HepG2 (cell line): ENCODE measurements around the gene DUS1L. TPM values are rescaled to one million over a fixed set of nuclear protein-coding genes. Genes with fewer than 3 reads are reported as not detected.

Source experiments
- BCLAF1 ChIP-seq: fragments of 450-650 bp; IDR thresholded peaks from 2 replicates; pipeline ENCODE4 v1.6.1; 2017; ENCODE audit warnings: mild to moderate bottlenecking
- HDAC2 ChIP-seq: sonication (generic); formaldehyde crosslinking; IDR thresholded peaks from 2 replicates; pipeline ENCODE4 v1.4.0; 2020; ENCODE audit warnings: missing genetic modification reagents
- LCORL ChIP-seq, 2 experiments: fragments of 450-650 bp in 1 of 2; sonication (generic) in 1 of 2; formaldehyde crosslinking in 1 of 2; IDR thresholded peaks; 2 replicates each; pipeline versions ENCODE4 v1.5.0 to v1.6.1; 2017 to 2020; ENCODE audit warnings: antibody characterized with exemption in 1 of 2, missing genetic modification reagents in 1 of 2
- NAIF1 ChIP-seq: sonication (generic); formaldehyde crosslinking; IDR thresholded peaks from 2 replicates; pipeline ENCODE4 v1.5.0; 2020; ENCODE audit warnings: mild to moderate bottlenecking, missing genetic modification reagents, borderline replicate concordance
- PHF21A ChIP-seq: sonication (generic); formaldehyde crosslinking; IDR thresholded peaks from 2 replicates; pipeline ENCODE4 v1.5.0; 2020; ENCODE audit warnings: mild to moderate bottlenecking, missing genetic modification reagents
- POLR2AphosphoS5 ChIP-seq: IDR thresholded peaks from 2 replicates; pipeline ENCODE4 v1.6.1; 2012; ENCODE audit warnings: low read depth, low read length
- PTBP1 ChIP-seq: fragments of 200-400 bp; formaldehyde crosslinking; IDR thresholded peaks from 2 replicates; pipeline ENCODE4 v1.6.1; 2018; ENCODE audit warnings: low read length, low read depth; ENCODE audit not compliant: poor library complexity, severe bottlenecking
- TFDP2 ChIP-seq: sonication (generic); formaldehyde crosslinking; IDR thresholded peaks from 2 replicates; pipeline ENCODE4 v1.4.0; 2020; ENCODE audit warnings: missing genetic modification reagents
- WIZ ChIP-seq: sonication (generic); formaldehyde crosslinking; IDR thresholded peaks from 2 replicates; pipeline ENCODE4 v1.5.1; 2020; ENCODE audit warnings: mild to moderate bottlenecking, missing genetic modification reagents
- ZNF296 ChIP-seq: sonication (generic); formaldehyde crosslinking; conservative IDR thresholded peaks from 2 replicates; pipeline ENCODE4 v1.5.0; 2020; ENCODE audit warnings: mild to moderate bottlenecking, missing genetic modification reagents
- ZNF703 ChIP-seq: sonication (generic); formaldehyde crosslinking; IDR thresholded peaks from 2 replicates; pipeline ENCODE4 v1.5.1; 2020; ENCODE audit warnings: missing genetic modification reagents, mild to moderate bottlenecking, moderate library complexity, borderline replicate concordance
- ZNF713 ChIP-seq: sonication (generic); formaldehyde crosslinking; IDR thresholded peaks from 2 replicates; pipeline ENCODE4 v1.4.0; 2020; ENCODE audit warnings: mild to moderate bottlenecking, missing genetic modification reagents
- ZNF772 ChIP-seq: sonication (generic); formaldehyde crosslinking; IDR thresholded peaks from 2 replicates; pipeline ENCODE4 v1.5.0; 2020; ENCODE audit warnings: mild to moderate bottlenecking, missing genetic modification reagents
- polyA plus RNA-seq, 8 experiments: library from polyadenylated mRNA; depleted of rRNA in 3 of 8; stranded (reverse) in 7 of 8; unstranded in 1 of 8; fragments of >200 nt; fragmentation: Illumina TruSeq in 4 of 8; extraction: Trizol in 4 of 8; gene quantifications; 2 replicates each; pipeline versions ENCODE4 v1.2.1 to v1.2.3, GENCODE V29; 2011 to 2016; ENCODE audit warnings: low read depth in 4 of 8, missing spikeins in 1 of 8, mixed read lengths in 1 of 8; ENCODE audit not compliant: insufficient read depth in 1 of 8
- total RNA-seq, 5 experiments: library from RNA; depleted of rRNA; stranded (reverse); fragments of >200 nt; fragmentation: Illumina TruSeq; extraction: Trizol; gene quantifications; 2 replicates each; pipeline ENCODE4 v1.2.3, GENCODE V29; 2016; ENCODE audit warnings: low read depth in 1 of 5
- TF ChIP-seq, protein P1 (sequence below): sonication (generic); formaldehyde crosslinking; IDR thresholded peaks from 2 replicates; pipeline ENCODE4 v1.4.0; 2020; ENCODE audit warnings: mild to moderate bottlenecking, missing genetic modification reagents, borderline replicate concordance
- TF ChIP-seq, protein P2 (sequence below): sonication (generic); formaldehyde crosslinking; IDR thresholded peaks from 2 replicates; pipeline ENCODE4 v1.4.0; 2020; ENCODE audit warnings: missing genetic modification reagents
- TF ChIP-seq, protein P3 (sequence below): sonication (generic); formaldehyde crosslinking; conservative IDR thresholded peaks from 2 replicates; pipeline ENCODE4 v1.8.0; 2022; ENCODE audit warnings: missing genetic modification reagents

Gene DUS1L
- total and polyA plus RNA-seq, 2 of the 13 experiments (the other 11 are each of a cell fraction or from before 2014, with no cell fraction given) = 81.0 to 109 TPM

DNA sequence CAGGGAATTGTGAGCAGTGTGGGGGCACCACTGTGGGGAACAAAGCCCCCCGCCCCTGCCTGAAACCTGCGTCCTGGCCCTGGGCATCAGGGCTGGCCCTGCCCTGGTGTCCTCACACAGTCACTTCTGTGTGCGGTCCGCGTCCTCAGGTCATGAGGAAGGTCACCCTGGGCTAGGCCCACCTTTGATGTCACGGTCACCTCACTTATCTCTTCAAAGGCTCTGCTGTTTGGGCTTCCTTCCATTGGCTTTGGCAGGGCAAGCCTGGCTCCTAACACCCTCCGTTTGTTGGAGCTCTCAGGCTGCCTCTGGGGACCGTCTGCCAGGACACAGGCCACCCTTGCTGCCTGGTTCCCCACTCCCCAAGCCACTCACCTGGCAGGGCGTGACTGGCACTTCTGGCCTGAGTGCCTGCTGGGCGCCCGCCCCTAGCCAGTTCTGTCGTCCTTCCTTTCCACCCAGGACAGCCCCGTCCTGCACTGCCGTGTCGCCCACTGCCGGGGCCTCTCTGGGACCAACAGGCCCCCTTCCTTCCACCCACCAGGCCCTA, 51.8 kb downstream of the DUS1L start (continued):
- TF ChIP-seq, protein P1, sequence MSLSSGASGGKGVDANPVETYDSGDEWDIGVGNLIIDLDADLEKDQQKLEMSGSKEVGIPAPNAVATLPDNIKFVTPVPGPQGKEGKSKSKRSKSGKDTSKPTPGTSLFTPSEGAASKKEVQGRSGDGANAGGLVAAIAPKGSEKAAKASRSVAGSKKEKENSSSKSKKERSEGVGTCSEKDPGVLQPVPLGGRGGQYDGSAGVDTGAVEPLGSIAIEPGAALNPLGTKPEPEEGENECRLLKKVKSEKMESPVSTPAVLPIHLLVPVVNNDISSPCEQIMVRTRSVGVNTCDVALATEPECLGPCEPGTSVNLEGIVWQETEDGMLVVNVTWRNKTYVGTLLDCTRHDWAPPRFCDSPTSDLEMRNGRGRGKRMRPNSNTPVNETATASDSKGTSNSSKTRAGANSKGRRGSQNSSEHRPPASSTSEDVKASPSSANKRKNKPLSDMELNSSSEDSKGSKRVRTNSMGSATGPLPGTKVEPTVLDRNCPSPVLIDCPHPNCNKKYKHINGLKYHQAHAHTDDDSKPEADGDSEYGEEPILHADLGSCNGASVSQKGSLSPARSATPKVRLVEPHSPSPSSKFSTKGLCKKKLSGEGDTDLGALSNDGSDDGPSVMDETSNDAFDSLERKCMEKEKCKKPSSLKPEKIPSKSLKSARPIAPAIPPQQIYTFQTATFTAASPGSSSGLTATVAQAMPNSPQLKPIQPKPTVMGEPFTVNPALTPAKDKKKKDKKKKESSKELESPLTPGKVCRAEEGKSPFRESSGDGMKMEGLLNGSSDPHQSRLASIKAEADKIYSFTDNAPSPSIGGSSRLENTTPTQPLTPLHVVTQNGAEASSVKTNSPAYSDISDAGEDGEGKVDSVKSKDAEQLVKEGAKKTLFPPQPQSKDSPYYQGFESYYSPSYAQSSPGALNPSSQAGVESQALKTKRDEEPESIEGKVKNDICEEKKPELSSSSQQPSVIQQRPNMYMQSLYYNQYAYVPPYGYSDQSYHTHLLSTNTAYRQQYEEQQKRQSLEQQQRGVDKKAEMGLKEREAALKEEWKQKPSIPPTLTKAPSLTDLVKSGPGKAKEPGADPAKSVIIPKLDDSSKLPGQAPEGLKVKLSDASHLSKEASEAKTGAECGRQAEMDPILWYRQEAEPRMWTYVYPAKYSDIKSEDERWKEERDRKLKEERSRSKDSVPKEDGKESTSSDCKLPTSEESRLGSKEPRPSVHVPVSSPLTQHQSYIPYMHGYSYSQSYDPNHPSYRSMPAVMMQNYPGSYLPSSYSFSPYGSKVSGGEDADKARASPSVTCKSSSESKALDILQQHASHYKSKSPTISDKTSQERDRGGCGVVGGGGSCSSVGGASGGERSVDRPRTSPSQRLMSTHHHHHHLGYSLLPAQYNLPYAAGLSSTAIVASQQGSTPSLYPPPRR (CRISPR knock-in tag) = peak; percentile 52
- TF ChIP-seq, protein P2, sequence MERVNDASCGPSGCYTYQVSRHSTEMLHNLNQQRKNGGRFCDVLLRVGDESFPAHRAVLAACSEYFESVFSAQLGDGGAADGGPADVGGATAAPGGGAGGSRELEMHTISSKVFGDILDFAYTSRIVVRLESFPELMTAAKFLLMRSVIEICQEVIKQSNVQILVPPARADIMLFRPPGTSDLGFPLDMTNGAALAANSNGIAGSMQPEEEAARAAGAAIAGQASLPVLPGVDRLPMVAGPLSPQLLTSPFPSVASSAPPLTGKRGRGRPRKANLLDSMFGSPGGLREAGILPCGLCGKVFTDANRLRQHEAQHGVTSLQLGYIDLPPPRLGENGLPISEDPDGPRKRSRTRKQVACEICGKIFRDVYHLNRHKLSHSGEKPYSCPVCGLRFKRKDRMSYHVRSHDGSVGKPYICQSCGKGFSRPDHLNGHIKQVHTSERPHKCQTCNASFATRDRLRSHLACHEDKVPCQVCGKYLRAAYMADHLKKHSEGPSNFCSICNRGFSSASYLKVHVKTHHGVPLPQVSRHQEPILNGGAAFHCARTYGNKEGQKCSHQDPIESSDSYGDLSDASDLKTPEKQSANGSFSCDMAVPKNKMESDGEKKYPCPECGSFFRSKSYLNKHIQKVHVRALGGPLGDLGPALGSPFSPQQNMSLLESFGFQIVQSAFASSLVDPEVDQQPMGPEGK (CRISPR knock-in tag) = peak; percentile 89
- no peak for TF ChIP-seq TFDP2 (CRISPR knock-in tag)
- TF ChIP-seq WIZ (CRISPR knock-in tag) = no peak
- TF ChIP-seq ZNF296 (CRISPR knock-in tag) = peak; percentile 73; the same call in 1 of the 2 replicates
- peak; percentile 68 for TF ChIP-seq HDAC2 (CRISPR knock-in tag)
- no peak for TF ChIP-seq ZNF713
- peak; percentile 48 for TF ChIP-seq PHF21A (CRISPR knock-in tag)
- TF ChIP-seq ZNF772 = no peak
- no peak for TF ChIP-seq LCORL (IDR thresholded peaks at IDR 0.05)
- peak; percentile 52; the same call in 1 of the 2 replicates for TF ChIP-seq LCORL (CRISPR knock-in tag; IDR thresholded peaks at IDR 0.05)
- TF ChIP-seq BCLAF1 = no peak
- no peak for TF ChIP-seq PTBP1
- TF ChIP-seq NAIF1 (CRISPR knock-in tag) = no peak
- TF ChIP-seq, protein P3, sequence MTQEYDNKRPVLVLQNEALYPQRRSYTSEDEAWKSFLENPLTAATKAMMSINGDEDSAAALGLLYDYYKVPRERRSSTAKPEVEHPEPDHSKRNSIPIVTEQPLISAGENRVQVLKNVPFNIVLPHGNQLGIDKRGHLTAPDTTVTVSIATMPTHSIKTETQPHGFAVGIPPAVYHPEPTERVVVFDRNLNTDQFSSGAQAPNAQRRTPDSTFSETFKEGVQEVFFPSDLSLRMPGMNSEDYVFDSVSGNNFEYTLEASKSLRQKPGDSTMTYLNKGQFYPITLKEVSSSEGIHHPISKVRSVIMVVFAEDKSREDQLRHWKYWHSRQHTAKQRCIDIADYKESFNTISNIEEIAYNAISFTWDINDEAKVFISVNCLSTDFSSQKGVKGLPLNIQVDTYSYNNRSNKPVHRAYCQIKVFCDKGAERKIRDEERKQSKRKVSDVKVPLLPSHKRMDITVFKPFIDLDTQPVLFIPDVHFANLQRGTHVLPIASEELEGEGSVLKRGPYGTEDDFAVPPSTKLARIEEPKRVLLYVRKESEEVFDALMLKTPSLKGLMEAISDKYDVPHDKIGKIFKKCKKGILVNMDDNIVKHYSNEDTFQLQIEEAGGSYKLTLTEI = no peak
- no peak; the same call in 1 of the 2 replicates for TF ChIP-seq ZNF703 (CRISPR knock-in tag)
- TF ChIP-seq POLR2AphosphoS5 = peak; percentile 33; the same call in 1 of the 2 replicates
